Posterior vena cava (tissue), 2 donors: Measurements from ENCODE around the gene EPN1. TPM values are rescaled to one million over a fixed set of nuclear protein-coding genes. Genes with fewer than 3 reads are reported as not detected.

ENCODE experiments used
- DNase-seq: peaks from one replicate; pipeline ENCODE4 v3.0.0-alpha.2; 2020; ENCODE audit warnings: low spot score
- intact Hi-C, 2 donors: fragments of 100-400 bp; cut with DNase I; formaldehyde crosslinking; loops; one replicate each; pipeline versions ENCODE4 v1.14.1 to v1.14.2; 2022 to 2023
- total RNA-seq, 2 donors: library from RNA; stranded (reverse); fragmentation: NEBNext Ultra II Directional; extraction: Animal tissue kit (Norgen Biotek cat#: 25700); gene quantifications; one replicate each; pipeline ENCODE4 v1.2.1, GENCODE V29; 2021
- donor health status: DM: yes; HTN: yes; CAD: no.
- donor health status: DM: yes; HTN: yes; CAD: no.

EPN1 gene
- total RNA-seq, 2 donors from 2014 or later: 75.5 to 76.4 TPM

DNA sequence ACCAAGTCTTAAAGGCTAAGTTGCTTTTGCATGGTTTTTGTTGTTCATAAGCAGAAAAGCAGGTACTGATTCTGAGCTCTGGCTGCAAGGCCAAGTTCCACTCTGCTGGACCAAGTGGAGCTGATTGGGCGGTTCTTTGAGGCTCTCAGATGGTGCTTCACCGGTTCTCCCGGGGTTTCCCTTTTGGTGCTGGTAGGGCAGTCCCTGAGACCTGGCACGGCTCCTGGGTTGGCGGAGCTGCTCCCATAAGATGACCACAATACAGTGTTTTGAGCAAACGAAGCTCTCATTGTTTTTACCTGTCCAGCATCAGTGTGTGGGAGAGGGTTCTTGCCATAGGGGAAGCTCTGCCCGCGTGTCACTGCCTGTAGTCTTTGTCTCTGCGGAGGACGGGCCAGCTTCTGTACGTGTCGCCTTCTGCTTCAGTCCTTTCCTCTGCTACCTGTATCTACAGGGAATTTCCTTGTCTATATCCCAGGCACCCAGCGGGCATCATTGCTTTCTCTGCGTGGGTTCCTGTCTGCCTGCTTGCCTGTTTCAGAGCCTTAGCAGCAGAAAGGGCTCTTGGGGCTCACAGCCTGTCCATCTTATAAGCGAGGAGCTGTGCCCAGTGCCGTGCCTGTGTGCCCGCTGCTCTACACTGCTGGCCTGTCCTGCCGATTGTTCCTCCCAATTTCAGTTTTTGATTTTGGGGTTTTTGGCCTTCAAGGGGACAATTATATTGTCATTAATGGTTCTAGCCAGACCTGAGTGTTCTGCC is 17.9 kb upstream of the EPN1 start:
- DNase-seq: no peak
- intact Hi-C loops: no loop called here

DNA sequence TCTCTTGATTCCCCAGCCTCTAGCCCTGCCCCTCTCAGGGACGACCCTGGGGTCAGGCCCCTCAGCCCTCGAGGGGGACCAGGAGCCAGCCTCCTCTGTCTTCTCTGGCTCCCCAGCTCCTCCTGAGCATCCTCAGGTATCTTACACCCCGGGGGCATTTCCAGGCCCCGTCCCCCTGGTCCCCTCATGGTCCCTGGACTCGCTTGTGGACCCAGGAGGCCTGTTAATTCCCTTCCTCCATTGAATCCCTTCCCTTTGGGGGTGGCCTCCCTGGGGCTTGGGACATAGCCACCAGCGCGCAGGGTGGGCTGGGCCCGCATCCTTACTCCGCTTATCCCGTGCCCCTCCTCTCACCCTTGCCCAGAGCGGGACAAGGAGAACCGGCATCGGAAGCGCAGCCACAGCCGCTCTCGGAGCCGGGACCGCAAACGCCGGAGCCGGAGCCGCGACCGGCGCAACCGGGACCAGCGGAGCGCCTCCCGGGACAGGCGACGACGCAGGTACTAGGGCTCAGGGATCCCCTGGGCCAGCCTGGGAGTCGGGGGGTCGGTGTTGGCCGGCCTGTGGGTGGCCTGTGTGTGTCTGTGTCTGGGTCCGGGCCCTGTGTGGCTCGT is 16.1 kb upstream of the EPN1 start:
- intact Hi-C loops: no loop called here
- DNase-seq: no peak

DNA sequence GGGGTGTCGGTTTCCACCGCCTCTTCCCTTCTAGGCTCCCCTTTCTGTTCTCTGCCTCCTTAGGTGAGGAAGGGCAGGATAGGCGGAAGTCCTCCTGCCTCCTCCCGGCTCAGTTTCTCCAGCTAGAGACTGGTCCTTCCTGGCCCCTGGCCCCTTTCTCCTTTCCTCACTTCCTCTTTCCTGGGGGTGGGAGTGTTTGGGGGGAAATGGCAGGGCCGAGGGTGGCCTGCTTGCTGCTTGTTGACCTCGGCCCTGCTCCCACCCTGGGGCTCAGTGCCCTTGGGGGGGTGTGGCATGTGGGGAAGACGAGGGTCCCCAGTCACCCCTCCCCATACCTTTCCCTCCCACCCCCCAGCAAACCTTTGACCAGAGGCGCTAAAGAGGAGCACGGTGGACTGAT is 15.2 kb upstream of the EPN1 start:
- intact Hi-C loops: no loop called here

DNA sequence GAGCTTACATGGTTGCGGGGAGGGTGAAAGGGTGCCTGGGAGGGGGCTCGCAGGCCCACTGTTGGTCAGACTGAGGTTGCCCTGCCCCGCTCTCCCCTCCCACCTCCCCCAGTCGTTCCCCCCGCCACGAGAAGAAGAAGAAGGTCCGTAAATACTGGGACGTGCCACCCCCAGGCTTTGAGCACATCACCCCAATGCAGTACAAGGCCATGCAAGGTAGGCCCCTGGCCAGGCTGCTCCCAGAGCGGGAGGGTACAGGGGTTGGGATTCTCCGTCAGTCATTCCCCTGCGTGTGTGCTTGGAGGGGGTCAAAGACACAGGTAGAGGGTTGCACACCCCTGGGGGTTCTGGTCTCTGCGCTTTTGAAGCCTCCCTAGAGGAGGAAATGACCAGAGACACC is 14.6 kb upstream of the EPN1 start:
- intact Hi-C loops: no loop called here

More for the DNA sequence above, 15.2 kb upstream of the EPN1 start:
- no peak for DNase-seq

DNA sequence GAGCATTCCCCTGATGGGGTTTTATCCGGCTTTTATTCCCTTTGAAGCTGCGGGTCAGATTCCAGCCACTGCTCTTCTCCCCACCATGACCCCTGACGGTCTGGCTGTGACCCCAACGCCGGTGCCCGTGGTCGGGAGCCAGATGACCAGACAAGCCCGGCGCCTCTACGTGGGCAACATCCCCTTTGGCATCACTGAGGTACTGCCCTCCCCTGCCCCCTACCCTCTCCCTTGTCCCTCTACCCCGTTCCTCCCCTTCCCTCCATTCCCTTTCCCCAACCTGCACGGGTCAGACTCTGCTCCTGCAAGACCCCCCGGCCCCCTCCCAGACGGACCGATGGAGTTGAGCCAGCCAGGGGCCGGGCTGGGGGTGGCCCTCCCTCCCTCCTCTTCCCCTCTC is 14.0 kb upstream of the EPN1 start:
- DNase-seq: no peak

More for the DNA sequence above, 14.6 kb upstream of the EPN1 start:
- DNase-seq: no peak

DNA sequence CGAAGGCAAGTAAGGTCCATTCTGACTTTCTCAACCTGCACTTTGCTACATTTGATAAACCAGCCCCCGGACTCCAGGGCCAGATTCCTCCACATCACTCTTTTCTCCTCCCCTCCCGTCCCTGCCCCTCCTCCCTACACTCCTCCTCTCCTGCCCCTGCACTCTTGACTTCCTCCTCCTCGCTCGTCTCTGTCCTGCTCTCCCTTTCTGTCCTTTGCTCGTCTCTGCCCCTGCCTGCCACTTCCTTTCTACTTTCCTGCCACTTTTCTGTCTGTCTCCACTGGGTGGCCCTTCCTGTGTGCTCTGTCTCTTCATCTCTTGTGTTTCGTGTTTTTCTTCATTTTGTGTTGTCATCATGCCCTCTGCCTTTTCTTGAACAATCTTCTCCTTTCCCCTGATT is 13.2 kb upstream of the EPN1 start:
- no peak for DNase-seq
- intact Hi-C loops: no loop called here

More for the DNA sequence above, 14.0 kb upstream of the EPN1 start:
- intact Hi-C loops: no loop called here

DNA sequence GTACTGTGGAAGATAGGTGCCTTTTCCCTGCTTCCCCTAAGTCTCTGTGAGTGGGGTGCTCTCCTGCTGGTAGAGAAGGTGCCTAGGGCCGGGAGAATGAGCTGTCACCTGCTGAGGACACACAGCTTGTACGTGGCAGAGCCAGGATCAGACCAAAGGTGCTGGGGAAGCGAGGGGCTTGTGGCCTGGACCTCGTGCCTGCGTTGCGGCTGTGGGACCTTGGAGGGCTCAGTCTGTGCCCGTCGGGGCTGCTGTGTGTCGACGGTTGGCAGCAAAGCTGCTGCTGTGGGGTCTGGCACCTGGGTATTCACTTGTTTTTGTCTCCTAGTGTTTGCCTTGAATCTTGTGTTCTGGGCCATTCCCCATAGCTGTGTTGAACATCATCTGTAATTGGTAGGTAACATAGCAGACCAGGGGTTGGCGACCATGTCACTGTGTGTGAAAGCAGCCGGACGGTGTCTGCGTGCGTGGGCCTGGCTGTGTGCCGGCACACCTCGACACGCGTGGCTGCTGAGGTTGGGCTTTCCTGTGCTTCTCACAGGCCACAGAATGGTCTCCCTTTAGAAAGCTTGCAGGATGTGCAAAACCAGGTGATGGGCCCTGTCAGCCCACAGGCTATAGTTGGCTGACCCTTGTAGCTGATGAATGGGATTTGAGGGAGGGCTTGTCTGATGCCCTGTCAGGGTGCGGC is 11.0 kb upstream of the EPN1 start:
- DNase-seq: no peak
- intact Hi-C loops: no loop called here

GRCh38 chr19:55666343-55667005 is 8.6 kb upstream of the EPN1 start:
- no peak for DNase-seq
- intact Hi-C loops: no loop called here

DNA sequence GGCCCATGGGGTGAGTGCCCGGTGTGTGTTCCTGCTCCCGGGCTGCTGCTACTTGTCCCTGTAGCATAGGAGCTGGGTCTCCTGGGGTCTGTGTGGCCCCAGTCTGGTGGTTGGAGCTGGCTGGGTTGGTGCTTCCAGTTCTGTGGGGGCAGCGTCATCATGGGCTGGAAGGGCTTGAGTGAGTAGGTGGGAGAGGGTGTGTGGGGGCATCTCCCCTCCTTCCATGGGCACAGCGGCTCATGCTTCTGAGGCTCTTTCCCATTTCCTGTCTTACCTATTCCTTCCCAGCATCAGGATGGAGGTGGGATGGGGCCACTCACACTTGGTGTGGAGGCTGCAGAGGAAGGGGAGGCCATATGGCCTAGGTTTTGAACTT is 8.0 kb upstream of the EPN1 start:
- intact Hi-C loops: no loop called here

GRCh38 chr19:55667511-55667910 is 7.5 kb upstream of the EPN1 start:
- DNase-seq: no peak
- intact Hi-C loops: no loop called here

More for the DNA sequence above, 8.0 kb upstream of the EPN1 start:
- DNase-seq: no peak

DNA sequence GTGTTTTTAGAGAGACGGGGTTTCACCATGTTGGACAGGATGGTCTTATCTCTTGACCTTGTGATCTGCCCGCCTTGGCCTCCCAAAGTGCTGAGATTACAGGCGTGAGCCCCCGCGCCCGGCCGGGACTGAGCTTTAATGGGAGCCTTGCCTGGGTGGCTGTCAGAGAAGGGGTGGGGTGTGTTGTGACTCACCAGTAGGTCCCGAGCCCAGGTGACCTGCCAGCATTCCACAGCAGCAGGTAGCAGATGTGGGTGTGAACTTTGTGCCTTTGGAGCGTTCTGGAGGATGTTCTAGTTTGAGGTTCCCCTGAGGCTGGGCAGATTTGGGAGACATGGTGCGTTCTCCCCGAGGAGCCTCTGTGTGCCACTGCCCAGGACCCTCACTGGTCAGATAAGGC is 7.1 kb upstream of the EPN1 start:
- intact Hi-C loops: no loop called here
- DNase-seq: no peak

GRCh38 chr19:55668603-55669348 is 6.2 kb upstream of the EPN1 start:
- DNase-seq: no peak
- intact Hi-C loops: no loop called here

DNA sequence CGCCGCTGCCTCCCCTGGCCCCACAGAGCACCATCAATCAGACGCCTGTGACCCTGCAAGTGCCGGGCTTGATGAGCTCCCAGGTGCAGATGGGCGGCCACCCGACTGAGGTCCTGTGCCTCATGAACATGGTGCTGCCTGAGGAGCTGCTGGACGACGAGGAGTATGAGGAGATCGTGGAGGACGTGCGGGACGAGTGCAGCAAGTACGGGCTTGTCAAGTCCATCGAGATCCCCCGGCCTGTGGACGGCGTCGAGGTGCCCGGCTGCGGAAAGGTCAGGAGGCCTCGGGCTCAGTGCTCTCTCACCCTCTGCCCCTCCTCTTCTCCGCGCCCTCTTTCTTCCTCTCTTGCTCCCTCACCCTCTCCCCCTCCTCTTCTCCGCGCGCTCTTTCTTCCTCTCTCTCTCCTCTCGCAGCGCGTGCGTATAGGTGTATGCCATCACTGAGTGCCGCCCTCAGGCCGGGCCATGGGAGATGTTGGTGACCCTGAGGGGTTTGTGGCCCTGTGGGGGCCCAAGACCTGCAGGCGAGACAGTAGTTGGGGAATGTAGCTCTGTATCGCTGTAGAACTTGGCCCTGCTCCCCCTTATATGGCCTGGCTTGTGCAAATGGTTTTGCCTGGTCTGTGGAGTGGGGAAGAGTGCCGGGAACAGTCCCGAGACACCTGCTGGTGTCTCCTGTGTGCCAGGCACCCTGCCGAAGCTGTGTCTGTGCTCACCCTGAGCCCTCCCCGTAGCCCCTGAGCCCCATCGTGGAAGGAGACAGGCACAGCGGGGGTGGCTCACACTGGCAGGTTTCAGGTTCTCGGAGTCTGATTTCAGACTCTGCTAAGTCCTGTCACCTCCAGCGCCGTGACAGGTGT is 5.4 kb upstream of the EPN1 start:
- intact Hi-C loops: no loop called here
- no peak for DNase-seq

DNA sequence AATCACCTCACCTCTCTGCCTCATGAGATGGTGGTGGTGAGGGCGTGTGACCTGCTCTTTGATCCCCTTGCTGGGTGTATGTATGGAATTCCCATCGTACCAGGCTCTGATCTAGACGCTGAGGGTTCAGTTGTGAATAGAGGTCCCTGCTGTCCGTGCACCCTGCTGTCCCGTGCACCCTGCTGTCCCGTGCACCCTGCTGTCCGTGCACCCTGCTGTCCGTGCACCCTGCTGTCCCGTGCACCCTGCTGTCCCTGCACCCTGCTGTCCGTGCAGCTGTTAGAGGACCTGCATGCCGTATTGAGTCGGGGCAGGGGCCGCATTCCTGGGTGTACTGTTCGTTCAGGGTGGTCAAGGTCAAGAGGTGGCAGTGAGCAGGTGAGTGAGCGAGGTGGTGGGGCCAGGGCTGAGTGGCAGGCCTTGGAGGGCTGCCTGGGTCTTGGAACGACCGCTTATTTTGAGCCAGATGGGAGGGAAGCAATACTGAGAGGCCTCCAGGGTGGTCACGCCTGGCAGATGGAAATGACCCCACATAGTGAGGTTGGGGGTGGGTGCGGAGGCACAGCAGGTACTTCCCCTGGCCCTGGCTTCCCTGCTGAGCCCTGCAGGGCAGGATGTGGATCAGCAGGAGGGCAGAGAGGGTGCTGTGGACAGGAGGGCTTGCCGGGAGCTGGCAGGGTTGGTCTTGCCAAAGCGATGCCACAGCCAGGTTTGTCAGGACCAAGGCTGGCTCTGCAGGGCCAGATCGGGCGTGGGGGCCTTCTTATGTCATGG is 4.6 kb upstream of the EPN1 start:
- no peak for DNase-seq
- intact Hi-C loops: no loop called here

DNA sequence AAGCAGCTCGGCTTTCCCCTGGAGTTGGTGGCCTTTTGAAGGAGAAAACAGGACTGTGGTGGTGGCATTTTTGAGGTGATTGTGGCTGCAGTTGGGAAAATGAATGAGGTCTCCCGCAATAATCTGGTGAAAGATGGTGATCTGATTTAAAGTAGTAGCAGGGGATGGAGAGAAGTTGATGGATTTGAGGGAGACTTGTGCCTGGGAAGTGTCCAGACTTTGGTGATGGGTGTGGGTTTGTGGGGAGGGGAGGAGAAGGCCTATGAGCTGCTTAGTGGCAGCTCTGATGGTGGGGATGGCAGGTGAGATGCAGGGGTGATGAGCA is 4.0 kb upstream of the EPN1 start:
- intact Hi-C loops: no loop called here
- no peak for DNase-seq

- no peak for DNase-seq
- intact Hi-C loops: no loop called here
Observed at GRCh38 chr19:55672418-55672817, 2.6 kb upstream of the EPN1 start.

DNA sequence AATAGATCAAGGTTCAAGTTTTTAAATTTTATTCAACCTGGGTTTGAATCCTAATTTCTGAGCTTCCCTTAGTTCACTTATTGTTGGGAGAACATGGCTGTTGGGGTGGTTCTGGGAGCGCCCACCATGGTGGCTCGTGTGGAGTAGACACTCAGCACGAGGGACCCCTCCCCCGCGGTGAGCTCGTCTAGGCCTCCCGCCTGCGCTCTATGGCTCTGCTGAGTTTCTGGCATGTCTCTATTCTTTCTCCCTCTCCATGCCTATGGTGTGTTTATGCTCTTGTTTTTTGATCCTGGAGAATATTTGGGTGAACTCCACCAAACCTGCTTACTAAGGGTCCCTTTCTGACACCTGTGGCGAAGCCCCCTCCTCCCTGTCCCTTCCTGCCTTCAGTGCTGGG is 1.6 kb upstream of the EPN1 start:
- DNase-seq: no peak
- intact Hi-C loops: no loop called here

DNA sequence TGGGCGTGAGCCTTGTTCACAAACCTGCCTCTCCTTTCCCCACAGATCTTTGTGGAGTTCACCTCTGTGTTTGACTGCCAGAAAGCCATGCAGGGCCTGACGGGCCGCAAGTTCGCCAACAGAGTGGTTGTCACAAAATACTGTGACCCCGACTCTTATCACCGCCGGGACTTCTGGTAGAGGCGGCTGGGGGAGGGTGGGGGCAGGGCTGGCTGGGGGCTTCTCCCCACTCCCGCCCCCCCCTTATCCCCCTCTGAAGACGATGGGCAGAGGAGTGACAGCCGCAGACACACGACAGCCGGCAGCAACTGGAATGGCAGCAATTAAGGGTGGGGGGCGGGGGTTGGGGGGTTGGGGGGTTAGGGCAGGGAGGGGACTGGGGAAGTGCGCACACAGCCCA is 1.1 kb upstream of the EPN1 start:
- no peak for DNase-seq
- intact Hi-C loops: no loop called here
